Mesothelial cell of epicardium (in vitro differentiated cells): ENCODE measurements around the gene OR5H6. TPM values are rescaled to one million over a fixed set of nuclear protein-coding genes. Genes with fewer than 3 reads are reported as not detected.

ENCODE experiments used
- DNase-seq, 2 experiments: peaks; one replicate each; pipeline ENCODE4 v3.0.0; 2021; ENCODE audit warnings: low spot score in 2 of 2; ENCODE audit not compliant: unreplicated experiment in 2 of 2
- H3K27ac Mint-ChIP-seq: 2 replicates; pipeline ENCODE4 v1.8.0; 2021; ENCODE audit warnings: mixed read lengths
- H3K27me3 Mint-ChIP-seq: 2 replicates; pipeline ENCODE4 v1.8.0; 2021; ENCODE audit warnings: low read depth, mixed read lengths
- H3K36me3 Mint-ChIP-seq: 2 replicates; pipeline ENCODE4 v1.8.0; 2021; ENCODE audit warnings: mixed read lengths
- H3K4me1 Mint-ChIP-seq: 2 replicates; pipeline ENCODE4 v1.8.0; 2021; ENCODE audit warnings: mixed read lengths
- H3K4me3 Mint-ChIP-seq: 2 replicates; pipeline ENCODE4 v1.8.0; 2021; ENCODE audit warnings: mild to moderate bottlenecking, moderate library complexity, mixed read lengths
- H3K9me3 Mint-ChIP-seq: 2 replicates; pipeline ENCODE4 v1.8.0; 2021; ENCODE audit warnings: mixed read lengths
- total RNA-seq: library from RNA; stranded (reverse); gene quantifications from 3 replicates; pipeline ENCODE4 v1.2.1, GENCODE V29; 2021
- TF ChIP-seq, protein P1 (sequence below): fragments of 200-600 bp; sonication (generic); IDR thresholded peaks from one replicate; pipeline ENCODE4 v1.5.0; 2021; ENCODE audit warnings: antibody characterized with exemption; ENCODE audit not compliant: unreplicated experiment

Gene OR5H6
- total RNA-seq: not detected in 3 replicates

DNA sequence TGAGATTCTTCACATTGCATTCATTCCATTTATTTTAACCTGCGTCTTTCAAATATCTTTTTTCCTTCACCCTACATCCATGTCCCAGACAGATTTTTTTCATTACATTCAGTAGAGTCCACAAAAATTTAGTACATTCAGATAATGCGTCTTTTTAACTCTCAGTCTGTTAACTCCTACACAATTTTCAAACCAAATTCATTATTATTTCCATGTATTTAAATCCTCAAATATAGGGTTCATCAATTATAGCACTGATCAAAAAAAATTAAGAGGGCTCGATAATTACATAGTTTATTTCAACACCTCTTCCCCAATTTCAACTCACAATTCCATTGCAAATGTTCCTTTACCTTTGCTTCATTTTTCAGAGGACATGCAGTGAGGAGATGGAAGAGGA lies at the start of gene OR5H6:
Gene OR5H6 (plus strand): TSS at position 301 of the 400 bp plus-strand sequence. CDS start 89 bp downstream, at position 390.
- no peaks in the 10 kb centered on the region for H3K4me1 Mint-ChIP-seq
- DNase-seq: no peak
- H3K4me3 Mint-ChIP-seq: no peak within 1 kb of the TSS
- H3K36me3 Mint-ChIP-seq: no peaks in the 10 kb centered on the region
- TF ChIP-seq, protein P1, sequence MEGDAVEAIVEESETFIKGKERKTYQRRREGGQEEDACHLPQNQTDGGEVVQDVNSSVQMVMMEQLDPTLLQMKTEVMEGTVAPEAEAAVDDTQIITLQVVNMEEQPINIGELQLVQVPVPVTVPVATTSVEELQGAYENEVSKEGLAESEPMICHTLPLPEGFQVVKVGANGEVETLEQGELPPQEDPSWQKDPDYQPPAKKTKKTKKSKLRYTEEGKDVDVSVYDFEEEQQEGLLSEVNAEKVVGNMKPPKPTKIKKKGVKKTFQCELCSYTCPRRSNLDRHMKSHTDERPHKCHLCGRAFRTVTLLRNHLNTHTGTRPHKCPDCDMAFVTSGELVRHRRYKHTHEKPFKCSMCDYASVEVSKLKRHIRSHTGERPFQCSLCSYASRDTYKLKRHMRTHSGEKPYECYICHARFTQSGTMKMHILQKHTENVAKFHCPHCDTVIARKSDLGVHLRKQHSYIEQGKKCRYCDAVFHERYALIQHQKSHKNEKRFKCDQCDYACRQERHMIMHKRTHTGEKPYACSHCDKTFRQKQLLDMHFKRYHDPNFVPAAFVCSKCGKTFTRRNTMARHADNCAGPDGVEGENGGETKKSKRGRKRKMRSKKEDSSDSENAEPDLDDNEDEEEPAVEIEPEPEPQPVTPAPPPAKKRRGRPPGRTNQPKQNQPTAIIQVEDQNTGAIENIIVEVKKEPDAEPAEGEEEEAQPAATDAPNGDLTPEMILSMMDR: no peak
- H3K9me3 Mint-ChIP-seq: peaks cover 9% of the 10 kb centered on the region
- no peak within 1 kb of the TSS for H3K27ac Mint-ChIP-seq
- H3K27me3 Mint-ChIP-seq: no peaks in the 10 kb centered on the region

DNA sequence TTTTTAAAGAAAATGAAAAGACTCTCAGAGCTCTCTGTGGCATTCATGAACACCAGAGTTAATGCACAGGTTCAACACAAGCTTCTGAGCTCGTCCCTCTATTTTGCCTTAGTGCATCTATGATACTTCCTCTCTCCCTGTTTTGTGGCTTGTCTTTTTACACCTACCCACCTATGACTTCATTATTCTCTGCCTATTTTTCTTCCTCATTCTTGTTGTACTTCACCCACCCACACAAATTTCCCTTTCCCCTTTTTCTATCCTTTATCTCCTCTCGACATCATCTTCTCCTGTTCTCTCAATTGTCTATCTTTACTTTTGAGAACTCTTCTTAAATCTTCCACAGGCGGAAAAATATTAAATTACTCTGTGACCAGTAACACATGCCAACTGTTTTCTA lies 49.0 kb upstream of the OR5H6 start:
- Mint-ChIP-seq H3K4me3 (no peak overlapping the region), H3K27me3 (no peaks in the 10 kb centered on the region), H3K9me3 (no peaks in the 10 kb centered on the region), H3K36me3 (no peaks in the 10 kb centered on the region), H3K27ac (no peak overlapping the region), H3K4me1 (no peaks in the 10 kb centered on the region)
- no peak for DNase-seq
- TF ChIP-seq, protein P1: no peak

DNA sequence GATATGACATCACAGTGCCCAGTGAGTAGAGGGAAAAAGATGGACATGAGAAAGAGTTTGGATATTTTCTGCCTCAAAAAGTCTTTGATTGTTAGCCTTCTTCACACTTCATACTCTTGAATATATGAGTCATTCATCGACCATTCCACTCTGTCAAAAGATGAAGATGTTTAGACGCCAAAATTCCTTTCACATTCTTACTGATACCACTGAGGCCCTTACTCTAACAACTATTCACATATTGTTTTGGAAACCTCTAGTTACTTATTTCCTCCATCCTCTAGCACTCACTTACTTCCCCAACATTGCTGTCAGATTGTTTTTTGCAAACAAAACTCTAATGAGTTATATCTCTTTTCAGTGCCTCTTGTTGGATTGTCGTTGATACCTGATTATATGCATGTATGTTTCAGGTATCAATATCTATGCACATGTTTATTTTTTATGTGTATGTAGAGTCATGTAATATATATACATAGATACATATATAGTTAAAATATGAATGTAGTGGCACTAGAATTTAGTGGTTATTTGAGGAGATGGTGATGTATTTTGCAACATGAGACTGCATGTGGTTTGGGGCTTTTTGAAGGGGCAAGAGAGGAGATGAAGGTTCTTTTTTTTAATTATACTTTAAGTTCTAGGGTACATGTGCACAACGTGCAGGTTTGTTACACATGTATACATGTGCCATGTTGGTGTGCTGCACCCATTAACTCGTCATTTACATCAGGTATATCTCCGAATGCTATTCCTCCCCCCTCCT lies 40.0 kb upstream of the OR5H6 start:
- Mint-ChIP-seq H3K4me1 (no peaks in the 10 kb centered on the region), H3K4me3 (no peak overlapping the region), H3K36me3 (no peaks in the 10 kb centered on the region), H3K9me3 (no peaks in the 10 kb centered on the region), H3K27me3 (no peaks in the 10 kb centered on the region), H3K27ac (no peak overlapping the region)
- TF ChIP-seq, protein P1: no peak
- DNase-seq: no peak

GRCh38 chr3:98232489-98232888 lies 31.6 kb upstream of the OR5H6 start:
- TF ChIP-seq, protein P1: no peak
- Mint-ChIP-seq H3K4me3 (no peak overlapping the region), H3K27ac (no peak overlapping the region), H3K4me1 (no peaks in the 10 kb centered on the region), H3K36me3 (no peaks in the 10 kb centered on the region), H3K27me3 (no peaks in the 10 kb centered on the region), H3K9me3 (no peaks in the 10 kb centered on the region)
- DNase-seq: no peak

GRCh38 chr3:98233468-98233867 lies 30.6 kb upstream of the OR5H6 start:
- DNase-seq: no peak
- H3K27me3 Mint-ChIP-seq: no peaks in the 10 kb centered on the region
- no peaks in the 10 kb centered on the region for H3K4me1 Mint-ChIP-seq
- H3K4me3 Mint-ChIP-seq: no peak overlapping the region
- no peaks in the 10 kb centered on the region for H3K36me3 Mint-ChIP-seq
- H3K27ac Mint-ChIP-seq: no peak overlapping the region
- TF ChIP-seq, protein P1: no peak
- no peaks in the 10 kb centered on the region for H3K9me3 Mint-ChIP-seq

GRCh38 chr3:98240131-98240530 lies 23.9 kb upstream of the OR5H6 start:
- no peaks in the 10 kb centered on the region for H3K36me3 Mint-ChIP-seq
- H3K4me1 Mint-ChIP-seq: no peaks in the 10 kb centered on the region
- H3K27ac Mint-ChIP-seq: no peak overlapping the region
- no peaks in the 10 kb centered on the region for H3K9me3 Mint-ChIP-seq
- TF ChIP-seq, protein P1: no peak
- DNase-seq: no peak
- H3K27me3 Mint-ChIP-seq: no peaks in the 10 kb centered on the region
- no peak overlapping the region for H3K4me3 Mint-ChIP-seq
